Endometrial microvascular endothelial cells (primary cell): ENCODE measurements around the gene GPR55. TPM values are rescaled to one million over a fixed set of nuclear protein-coding genes. Genes with fewer than 3 reads are reported as not detected.

Experiments
- in situ Hi-C: cut with HindIII; loops from 2 replicates; pipeline ENCODE4 v1.10.0; 2017; ENCODE audit warnings: low sequenced_read_pairs, low pct_unique_long_range_greater_than_20kb; ENCODE audit errors: inconsistent ontology term
- total RNA-seq: library from RNA; depleted of rRNA; stranded (reverse); fragments of >200 nt; gene quantifications from one replicate; pipeline ENCODE4 v1.2.3, GENCODE V29; 2015; ENCODE audit errors: inconsistent ontology term

Gene GPR55
- total RNA-seq, 1 donor from 2014 or later = not detected

- in situ Hi-C loops = no loop called here
Measured at GRCh38 chr2:230865307-230865765, 59.7 kb downstream of the GPR55 start.

DNA sequence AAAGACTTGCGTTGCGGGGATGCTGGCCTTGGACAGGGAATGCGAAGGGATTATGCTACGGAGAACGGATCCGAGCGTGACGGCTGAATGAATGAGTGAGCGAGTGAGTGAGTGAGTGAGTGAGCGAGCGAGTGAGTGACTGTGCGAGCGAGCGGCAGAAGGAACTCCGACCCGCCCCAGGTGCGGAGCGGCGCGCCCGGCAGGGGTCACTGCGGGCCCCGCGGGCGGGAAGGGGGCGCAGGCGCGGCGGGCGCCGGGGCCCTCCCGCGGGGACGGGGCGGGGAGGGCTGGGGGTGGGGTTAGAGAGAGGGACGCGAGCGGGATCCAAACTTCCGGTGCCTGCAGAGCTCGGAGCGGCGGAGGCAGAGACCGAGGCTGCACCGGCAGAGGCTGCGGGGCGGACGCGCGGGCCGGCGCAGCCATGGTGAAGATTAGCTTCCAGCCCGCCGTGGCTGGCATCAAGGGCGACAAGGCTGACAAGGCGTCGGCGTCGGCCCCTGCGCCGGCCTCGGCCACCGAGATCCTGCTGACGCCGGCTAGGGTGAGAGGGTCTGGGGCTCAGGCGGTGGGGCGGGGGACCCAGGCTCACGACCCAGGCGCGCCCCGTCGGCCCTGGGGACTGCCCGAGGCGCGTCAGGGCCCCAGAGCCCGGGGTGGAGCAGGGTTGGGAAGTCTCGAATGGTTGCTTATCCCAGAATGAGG is 60.3 kb downstream of the GPR55 start, which contains the start of gene ITM2C:
TSS of gene ITM2C (plus strand) at position 338 of the 702 bp plus-strand sequence. CDS start at position 422, 84 bp downstream.
- in situ Hi-C loops = no loop called here

- in situ Hi-C loops = no loop called here
Measured at GRCh38 chr2:230864122-230864604, 60.9 kb downstream of the GPR55 start.

- in situ Hi-C loops = no loop called here
Measured at GRCh38 chr2:230863442-230864121, 61.5 kb downstream of the GPR55 start.

DNA sequence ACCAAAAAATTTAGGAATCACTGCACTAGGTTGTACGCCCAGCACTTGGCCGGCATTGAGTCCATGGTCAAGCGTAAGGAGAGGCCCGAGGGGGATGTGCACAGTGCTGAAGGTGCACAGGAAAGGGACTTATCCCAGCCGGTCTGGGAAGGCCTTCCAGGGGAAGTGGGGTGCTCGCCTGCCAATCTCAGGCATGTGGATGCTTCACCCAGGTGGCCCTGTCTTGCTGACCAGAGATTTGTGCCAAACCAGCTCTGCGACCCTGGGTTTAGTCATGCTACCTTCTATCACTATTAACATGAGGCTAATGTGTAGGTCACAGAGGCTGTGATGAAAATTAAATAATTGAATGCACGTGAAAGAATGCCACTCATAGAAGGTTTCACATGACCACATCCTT is 62.0 kb downstream of the GPR55 start:
- in situ Hi-C loops = no loop called here

- in situ Hi-C loops = no loop called here
Measured at GRCh38 chr2:230862292-230862691, 62.8 kb downstream of the GPR55 start.

GRCh38 chr2:230861552-230862255 is 63.3 kb downstream of the GPR55 start:
- in situ Hi-C loops = no loop called here

Other genes starting within 250 kb of the GPR55 start
- 65.6 TPM for gene CAB39, start 212.4 kb downstream of the GPR55 start, total RNA-seq
- 1.5 TPM for gene ITM2C, start 60.3 kb downstream of the GPR55 start, total RNA-seq
- not detected for gene SPATA3, start 70.9 kb upstream of the GPR55 start, total RNA-seq
- not detected for gene C2orf72, start 112.3 kb upstream of the GPR55 start, total RNA-seq
- 169 TPM for gene PSMD1, start 131.6 kb upstream of the GPR55 start, total RNA-seq
- gene HTR2B, start 199.8 kb upstream of the GPR55 start, total RNA-seq = 2.0 TPM